PC-3 (cell line): ENCODE data around the gene AGFG2. TPM values are rescaled to one million over a fixed set of nuclear protein-coding genes. Genes with fewer than 3 reads are reported as not detected.
"Not testable (repeated sequence)": the region's sequence is repeated elsewhere in the genome, so short reads cannot be mapped to it uniquely, and the experiment has no call there.

Experiments
- ATAC-seq: fragments of 200-7000 bp; cut with Tn5 transposase; 2 replicates; pipeline ENCODE4 v1.9.1; 2020; ENCODE audit warnings: mild to moderate bottlenecking, moderate library complexity
- BruUV-seq: library from RNA; stranded (reverse); fragments of 400-500 nt; replicated peaks from 2 replicates; lab custom pipeline; 2021; lab: Mats Ljungman, UMichigan
- CTCF ChIA-PET: fragments of 300-600 bp; sonication (Branson Sonifier 250); formaldehyde crosslinking; loops from one replicate; lab custom pipeline; 2022; ENCODE audit warnings: antibody characterized with exemption; lab: Charles Lee
- POLR2A ChIA-PET: fragments of 300-600 bp; sonication (Branson Sonifier 250); formaldehyde crosslinking; loops from one replicate; lab custom pipeline; 2022; ENCODE audit warnings: antibody characterized with exemption; ENCODE audit not compliant: unreplicated experiment; lab: Charles Lee
- DNase-seq: peaks from one replicate; pipeline ENCODE4 v3.0.0-alpha.2; 2015
- H2AFZ ChIP-seq: fragments of 300-600 bp; sonication (generic); 2 replicates; pipeline ENCODE4 v1.6.0; 2016; ENCODE audit warnings: antibody characterized with exemption, low read length
- H3F3A ChIP-seq: fragments of 300-600 bp; sonication (generic); one replicate; pipeline ENCODE4 v1.6.0; 2017; ENCODE audit warnings: antibody characterized with exemption, low read length, control low read depth, mild to moderate bottlenecking; ENCODE audit not compliant: unreplicated experiment
- H3K27ac ChIP-seq: fragments of 300-600 bp; sonication (generic); 2 replicates; pipeline ENCODE4 v1.5.1; 2016; ENCODE audit warnings: mild to moderate bottlenecking, low read length
- H3K27me3 ChIP-seq: fragments of 300-600 bp; sonication (generic); 2 replicates; pipeline ENCODE4 v1.6.1; 2016; ENCODE audit warnings: low read length, mixed read lengths
- H3K36me3 ChIP-seq: fragments of 300-600 bp; sonication (generic); 2 replicates; pipeline ENCODE4 v1.6.1; 2016; ENCODE audit warnings: low read depth, mixed run types, low read length, mixed read lengths
- H3K4me1 ChIP-seq: fragments of 300-600 bp; sonication (generic); 2 replicates; pipeline ENCODE4 v1.5.1; 2016; ENCODE audit warnings: low read length; ENCODE audit not compliant: insufficient read depth
- H3K4me2 ChIP-seq: fragments of 300-600 bp; sonication (generic); 2 replicates; pipeline ENCODE4 v1.6.0; 2016; ENCODE audit warnings: low read length
- H3K4me3 ChIP-seq: fragments of 300-600 bp; sonication (generic); 2 replicates; pipeline ENCODE4 v1.5.1; 2016; ENCODE audit warnings: mild to moderate bottlenecking, low read length, mixed read lengths
- H3K79me2 ChIP-seq: fragments of 300-600 bp; sonication (generic); 2 replicates; pipeline ENCODE4 v1.6.1; 2017; ENCODE audit warnings: low read length, mixed read lengths
- H3K9ac ChIP-seq: fragments of 300-600 bp; sonication (generic); 2 replicates; pipeline ENCODE4 v1.6.0; 2016; ENCODE audit warnings: mild to moderate bottlenecking, low read length
- H3K9me2 ChIP-seq: fragments of 300-600 bp; sonication (generic); replicated peaks from 2 replicates; pipeline ENCODE4 v1.6.1; 2016; ENCODE audit warnings: mixed run types, low read length, mixed read lengths
- H3K9me3 ChIP-seq: fragments of 300-600 bp; sonication (generic); 2 replicates; pipeline ENCODE4 v1.6.1; 2016; ENCODE audit warnings: low read length, mixed read lengths
- H4K20me1 ChIP-seq: fragments of 300-600 bp; sonication (generic); 2 replicates; pipeline ENCODE4 v1.6.1; 2016; ENCODE audit warnings: low read length, mixed read lengths
- EZH2 ChIP-seq: fragments of 300-600 bp; sonication (generic); IDR thresholded peaks from one replicate; pipeline ENCODE4 v1.6.1; 2017; ENCODE audit warnings: antibody characterized with exemption, mild to moderate bottlenecking, low read length; ENCODE audit not compliant: unreplicated experiment
- EZH2phosphoT487 ChIP-seq: fragments of 300-600 bp; sonication (generic); IDR thresholded peaks from 2 replicates; pipeline ENCODE4 v1.6.1; 2018; ENCODE audit warnings: mild to moderate bottlenecking, antibody characterized with exemption, low read length, borderline replicate concordance
- intact Hi-C: fragments of 100-400 bp; cut with micrococcal nuclease; formaldehyde crosslinking; loops from 2 replicates; pipeline ENCODE4 v1.9.0; 2023
- total RNA-seq: library from RNA; depleted of rRNA; stranded (reverse); fragments of >200 nt; gene quantifications from 2 replicates; pipeline ENCODE4 v1.2.3, GENCODE V29; 2014
- TF ChIP-seq, protein P1 (sequence below): fragments of 300-600 bp; sonication (generic); conservative IDR thresholded peaks from 2 replicates; pipeline ENCODE4 v1.5.1; 2017; ENCODE audit warnings: antibody characterized with exemption, low read depth, mild to moderate bottlenecking, low read length

Gene AGFG2
- total RNA-seq, 1 experiment from 2014 or later = 16.9 TPM

DNA sequence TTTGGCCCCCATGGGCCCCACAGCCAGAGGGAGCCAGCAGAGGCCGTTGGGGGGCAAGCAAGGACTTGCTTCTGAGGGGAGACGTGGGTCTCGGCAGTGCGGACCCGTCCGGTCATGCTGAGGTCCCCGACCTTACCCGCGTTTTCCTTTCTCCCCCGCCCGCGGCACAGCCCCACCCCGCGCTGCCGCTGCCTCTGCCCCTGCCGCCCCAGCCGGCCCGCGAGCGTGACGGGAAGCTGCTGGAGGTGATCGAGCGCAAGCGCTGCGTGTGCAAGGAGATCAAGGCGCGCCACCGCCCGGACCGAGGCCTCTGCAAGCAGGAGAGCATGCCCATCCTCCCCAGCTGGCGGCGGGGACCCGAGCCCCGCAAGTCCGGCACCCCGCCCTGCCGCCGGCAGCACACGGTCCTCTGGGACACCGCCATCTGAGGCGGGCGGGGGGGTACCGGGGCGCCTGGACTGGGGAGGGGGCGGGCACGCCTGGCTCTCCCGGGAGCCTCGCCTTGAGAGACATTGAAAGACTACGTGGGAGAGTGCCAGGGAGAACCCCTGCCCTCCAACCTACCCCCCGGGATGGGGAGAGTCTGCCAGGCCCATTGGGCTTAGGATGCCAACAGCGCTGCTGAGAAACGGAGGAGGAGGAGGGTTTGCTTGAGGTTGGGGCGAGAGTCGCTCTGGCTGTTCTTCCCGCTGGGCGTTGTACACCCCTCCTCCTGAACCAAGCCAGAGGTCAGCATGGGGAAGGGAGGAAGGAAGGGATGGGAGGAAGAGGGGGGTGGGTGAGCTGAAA lies 45.3 kb upstream of the AGFG2 start:
- H3K4me2 ChIP-seq = peak overlapping the region; percentile 56
- no TSS peak for BruUV-seq
- H2AFZ ChIP-seq = peak overlapping the region; percentile 64
- ChIA-PET POLR2A (no interaction called here), CTCF (no interaction called here)
- no peaks in the 10 kb centered on the region for H4K20me1 ChIP-seq
- no peaks in the 10 kb centered on the region for H3K9me3 ChIP-seq
- H3K4me1 ChIP-seq = no peaks in the 10 kb centered on the region
- no peaks in the 10 kb centered on the region for H3F3A ChIP-seq
- no peak overlapping the region for H3K27ac ChIP-seq
- ATAC-seq = peak; percentile 64
- H3K36me3 ChIP-seq = no peaks in the 10 kb centered on the region
- H3K79me2 ChIP-seq = no peaks in the 10 kb centered on the region
- no peaks in the 10 kb centered on the region for H3K27me3 ChIP-seq
- intact Hi-C loops = no loop called here
- H3K9me2 ChIP-seq = no peaks in the 10 kb centered on the region
- H3K9ac ChIP-seq = no peak overlapping the region
- TF ChIP-seq, protein P1, sequence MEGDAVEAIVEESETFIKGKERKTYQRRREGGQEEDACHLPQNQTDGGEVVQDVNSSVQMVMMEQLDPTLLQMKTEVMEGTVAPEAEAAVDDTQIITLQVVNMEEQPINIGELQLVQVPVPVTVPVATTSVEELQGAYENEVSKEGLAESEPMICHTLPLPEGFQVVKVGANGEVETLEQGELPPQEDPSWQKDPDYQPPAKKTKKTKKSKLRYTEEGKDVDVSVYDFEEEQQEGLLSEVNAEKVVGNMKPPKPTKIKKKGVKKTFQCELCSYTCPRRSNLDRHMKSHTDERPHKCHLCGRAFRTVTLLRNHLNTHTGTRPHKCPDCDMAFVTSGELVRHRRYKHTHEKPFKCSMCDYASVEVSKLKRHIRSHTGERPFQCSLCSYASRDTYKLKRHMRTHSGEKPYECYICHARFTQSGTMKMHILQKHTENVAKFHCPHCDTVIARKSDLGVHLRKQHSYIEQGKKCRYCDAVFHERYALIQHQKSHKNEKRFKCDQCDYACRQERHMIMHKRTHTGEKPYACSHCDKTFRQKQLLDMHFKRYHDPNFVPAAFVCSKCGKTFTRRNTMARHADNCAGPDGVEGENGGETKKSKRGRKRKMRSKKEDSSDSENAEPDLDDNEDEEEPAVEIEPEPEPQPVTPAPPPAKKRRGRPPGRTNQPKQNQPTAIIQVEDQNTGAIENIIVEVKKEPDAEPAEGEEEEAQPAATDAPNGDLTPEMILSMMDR = no peak
- TF ChIP-seq EZH2 = no peak
- no peak for TF ChIP-seq EZH2phosphoT487
- DNase-seq = no peak
- peak overlapping the region; percentile 21; the same call in 1 of the 2 replicates for H3K4me3 ChIP-seq

DNA sequence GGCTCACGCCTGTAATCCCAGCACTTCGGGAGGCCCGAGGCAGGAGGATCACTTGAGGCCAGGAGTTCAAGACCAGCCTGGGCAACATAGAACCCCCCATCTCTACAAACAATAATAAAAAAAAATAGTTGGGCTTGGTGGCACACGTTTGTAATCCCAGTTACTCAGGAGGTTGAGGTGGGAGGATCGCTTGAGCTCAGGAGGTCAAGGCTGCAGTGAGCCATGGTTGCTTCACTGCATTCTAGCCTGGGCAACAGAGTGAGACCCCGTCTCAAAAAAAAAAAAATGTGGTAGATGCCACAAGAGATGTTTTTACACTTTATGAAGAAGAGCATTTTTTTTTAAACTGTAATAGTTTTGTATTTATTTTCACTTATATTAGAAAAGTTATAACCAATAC lies 42.5 kb upstream of the AGFG2 start:
- Histone ChIP-seq H3K9ac (no peak overlapping the region), H3K4me1 (no peaks in the 10 kb centered on the region), H3K27me3 (no peaks in the 10 kb centered on the region), H3K27ac (no peak overlapping the region), H3K79me2 (no peaks in the 10 kb centered on the region), H3K4me2 (no peak overlapping the region), H3K9me2 (no peaks in the 10 kb centered on the region), H3K9me3 (no peaks in the 10 kb centered on the region), H4K20me1 (no peaks in the 10 kb centered on the region), H3K4me3 (no peak overlapping the region), H2AFZ (no peak overlapping the region), H3F3A (no peaks in the 10 kb centered on the region), H3K36me3 (no peaks in the 10 kb centered on the region)
- BruUV-seq = no TSS peak
- intact Hi-C loops = no loop called here
- TF ChIP-seq, protein P1 = no peak
- TF ChIP-seq EZH2 = no peak
- no peak for TF ChIP-seq EZH2phosphoT487
- no peak for DNase-seq
- POLR2A ChIA-PET = no interaction called here
- ATAC-seq = no peak
- CTCF ChIA-PET = interaction anchor here (0.7 to 1.1 kb wide), 2 partner anchors 31 to 1968 kb away, joined by 3 to 6 read pairs; no protein-coding TSS in a partner anchor

- POLR2A ChIA-PET, H3K36me3 ChIP-seq, ATAC-seq, H3K4me3 ChIP-seq, H2AFZ ChIP-seq, H3K27ac ChIP-seq, H3K79me2 ChIP-seq, intact Hi-C loops, BruUV-seq, H3K27me3 ChIP-seq, H3K4me2 ChIP-seq, H4K20me1 ChIP-seq, H3F3A ChIP-seq, DNase-seq, H3K9ac ChIP-seq, H3K9me2 ChIP-seq, H3K9me3 ChIP-seq, H3K4me1 ChIP-seq: not testable (repeated sequence)
- CTCF ChIA-PET = interaction anchor here (0.6 kb wide), 1 partner anchor 232 kb away, joined by 8 read pairs; the partner anchor contains the start of gene ZAN
Observed at GRCh38 chr7:100500743-100501142, 38.3 kb upstream of the AGFG2 start.

GRCh38 chr7:100504031-100504430 lies 35.0 kb upstream of the AGFG2 start:
- DNase-seq, intact Hi-C loops, H3K4me1 ChIP-seq, H3K9me3 ChIP-seq, H3K27me3 ChIP-seq, H4K20me1 ChIP-seq, H2AFZ ChIP-seq, H3K27ac ChIP-seq, H3F3A ChIP-seq, H3K9ac ChIP-seq, H3K36me3 ChIP-seq, CTCF ChIA-PET, BruUV-seq, H3K4me3 ChIP-seq, POLR2A ChIA-PET, H3K9me2 ChIP-seq, H3K79me2 ChIP-seq, ATAC-seq, H3K4me2 ChIP-seq: not testable (repeated sequence)
